RWPE1 (cell line): Measurements from ENCODE around the gene MTNR1A.
A peak's percentile ranks its signal among the peaks of the same experiment; 100 is the strongest.

Experiments used
- CTCF ChIA-PET: fragments of 350-600 bp; sonication (Branson Sonifier 250); formaldehyde crosslinking; extraction: SDS; loops from one replicate; lab custom pipeline; 2021; lab: Yijun Ruan, JAX
- POLR2A ChIA-PET: fragments of 400-600 bp; formaldehyde crosslinking; extraction: SDS; loops from one replicate; lab custom pipeline; 2020; ENCODE audit warnings: antibody characterized with exemption; ENCODE audit not compliant: low non-redundant PET; lab: Yijun Ruan, JAX
- DNase-seq: peaks from one replicate; pipeline ENCODE4 v3.0.0; 2012; ENCODE audit warnings: low spot score
- H3K27ac ChIP-seq: fragments of 450-650 bp; 2 replicates; pipeline ENCODE4 v1.5.1; 2017
- CTCF ChIP-seq: fragments of 450-650 bp; conservative IDR thresholded peaks from 2 replicates; pipeline ENCODE4 v1.5.1; 2017; ENCODE audit warnings: low read depth, mild to moderate bottlenecking

Gene MTNR1A

GRCh38 chr4:186554539-186554913 is 841 bp downstream of the MTNR1A start:
- H3K27ac ChIP-seq = no peak overlapping the region
- peak; percentile 30 for DNase-seq
- CTCF ChIA-PET = interaction anchor here (0.6 kb wide), 1 partner anchor 366 kb away, joined by 3 read pairs; no protein-coding TSS in a partner anchor
- no peak for TF ChIP-seq CTCF
- POLR2A ChIA-PET = no interaction called here

GRCh38 chr4:186553717-186554116 is 1.6 kb downstream of the MTNR1A start:
- H3K27ac ChIP-seq = no peak overlapping the region
- DNase-seq = no peak
- ChIA-PET POLR2A (no interaction called here), CTCF (interaction anchor here (0.5 to 0.7 kb wide), 3 partner anchors 9 to 358 kb away, joined by 3 to 4 read pairs (median 3); no protein-coding TSS in a partner anchor)
- no peak for TF ChIP-seq CTCF

GRCh38 chr4:186551849-186552248 is 3.5 kb downstream of the MTNR1A start:
- no peak for TF ChIP-seq CTCF
- CTCF ChIA-PET = no interaction called here
- POLR2A ChIA-PET = no interaction called here
- DNase-seq = no peak
- no peak overlapping the region for H3K27ac ChIP-seq

GRCh38 chr4:186545436-186545835 is 9.9 kb downstream of the MTNR1A start:
- ChIA-PET CTCF (interaction anchor here (1.0 kb wide), 1 partner anchor 8 kb away, joined by 3 read pairs; no protein-coding TSS in a partner anchor), POLR2A (no interaction called here)
- H3K27ac ChIP-seq = no peak overlapping the region
- TF ChIP-seq CTCF = no peak
- no peak for DNase-seq

DNA sequence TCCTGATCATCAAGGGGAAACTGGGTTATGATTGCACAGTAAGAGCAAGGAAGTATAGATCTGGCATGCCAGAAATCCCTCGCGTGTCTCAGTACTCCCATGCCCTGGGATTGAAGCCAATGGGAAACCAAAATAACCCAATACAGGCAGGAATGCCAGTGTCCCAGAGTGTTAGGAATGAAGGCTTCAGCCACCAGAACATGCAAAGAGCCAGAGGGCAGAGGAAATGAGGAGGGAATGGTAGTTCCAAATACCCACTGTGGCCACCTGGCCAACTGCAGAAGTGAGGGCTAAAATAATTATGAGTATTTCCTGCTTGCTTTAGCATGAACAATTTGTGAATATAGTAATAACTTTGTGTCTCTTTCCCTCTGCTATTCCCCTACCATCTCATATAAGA is 12.2 kb downstream of the MTNR1A start:
- CTCF ChIA-PET = no interaction called here
- no peak for DNase-seq
- H3K27ac ChIP-seq = no peak overlapping the region
- no peak for TF ChIP-seq CTCF
- POLR2A ChIA-PET = no interaction called here

GRCh38 chr4:186541801-186542200 is 13.6 kb downstream of the MTNR1A start:
- no peak for TF ChIP-seq CTCF
- ChIA-PET CTCF (interaction anchor here (0.6 kb wide), 1 partner anchor 123 kb away, joined by 3 read pairs; no protein-coding TSS in a partner anchor), POLR2A (no interaction called here)
- no peak overlapping the region for H3K27ac ChIP-seq
- DNase-seq = no peak
